K562 (cell line): ENCODE results near the gene MAGEA9B. TPM values are rescaled to one million over a fixed set of nuclear protein-coding genes. Genes with fewer than 3 reads are reported as not detected.

Source experiments
- ATAC-seq: fragments of 200-7000 bp; cut with Tn5 transposase; 3 replicates; pipeline ENCODE4 v1.9.1; 2020; ENCODE audit warnings: moderate library complexity
- BruUV-seq: library from RNA; stranded (reverse); fragments of 400-500 nt; replicated peaks from 2 replicates; lab custom pipeline; 2021; lab: Mats Ljungman, UMichigan
- CTCF ChIA-PET: fragments of 300-600 bp; formaldehyde crosslinking; extraction: SDS; loops from one replicate; lab custom pipeline; 2021; ENCODE audit warnings: low intra/inter-chr PET ratio; lab: Yijun Ruan, JAX
- POLR2A ChIA-PET: fragments of 300-600, 350-650 bp; sonication (Branson Sonifier 250); formaldehyde crosslinking; extraction: SDS; loops from one replicate; lab custom pipeline; 2021; ENCODE audit warnings: antibody characterized with exemption, inconsistent platforms; lab: Yijun Ruan, JAX
- DNase-seq, 4 experiments: peaks; one replicate each; pipeline versions ENCODE4 v3.0.0 to v3.0.0-alpha.2; 2011 to 2018; ENCODE audit warnings: low spot score in 3 of 4, mixed read lengths in 3 of 4; ENCODE audit errors: extremely low read depth in 1 of 4
- FAIRE-seq: peaks from 2 replicates; lab custom pipeline; 2011; peaks lifted over from hg19 to GRCh38; lab: Jason Lieb, UNC
- H2AFZ ChIP-seq: 2 replicates; pipeline ENCODE4 v1.6.0; 2011; ENCODE audit warnings: low read depth, low read length, control low read depth, inconsistent platforms
- H3K27ac ChIP-seq: fragments of 200-600 bp; 3 replicates; pipeline ENCODE4 v1.8.0; 2011; ENCODE audit warnings: low read depth, mild to moderate bottlenecking, control low read depth, inconsistent platforms, low read length, moderate library complexity, mixed read lengths; ENCODE audit errors: extremely low read depth
- H3K27me3 ChIP-seq, 2 experiments: fragments of 300-600 bp in 1 of 2; 2 replicates in 1 of 2; 3 replicates in 1 of 2; pipeline versions ENCODE4 v1.6.0 to v1.8.0; 2011; ENCODE audit warnings: inconsistent platforms in 2 of 2, low read length in 2 of 2, mild to moderate bottlenecking in 1 of 2, mixed read lengths in 1 of 2, moderate library complexity in 1 of 2; ENCODE audit not compliant: control insufficient read depth in 2 of 2, insufficient read depth in 2 of 2
- H3K36me3 ChIP-seq: fragments of 300-600 bp; 3 replicates; pipeline ENCODE4 v1.8.0; 2011; ENCODE audit warnings: mild to moderate bottlenecking, low read length, inconsistent platforms; ENCODE audit not compliant: control insufficient read depth, insufficient read depth
- H3K4me1 ChIP-seq, 2 experiments: fragments of 200-600 bp in 1 of 2; replicated peaks in 1 of 2; 2 replicates in 1 of 2; 3 replicates in 1 of 2; pipeline versions ENCODE4 v1.5.1 to v1.8.0; 2011; ENCODE audit warnings: inconsistent platforms in 2 of 2, low read length in 2 of 2, mild to moderate bottlenecking in 1 of 2, mixed read lengths in 1 of 2, moderate library complexity in 1 of 2; ENCODE audit not compliant: control insufficient read depth in 2 of 2, insufficient read depth in 2 of 2
- H3K4me2 ChIP-seq: 2 replicates; pipeline ENCODE4 v1.6.1; 2011; ENCODE audit warnings: low read length, control low read depth, inconsistent platforms, mixed read lengths; ENCODE audit not compliant: insufficient read depth
- H3K4me3 ChIP-seq: fragments of 200-600 bp; sonication (generic), shearing (Covaris generic); 2 replicates; pipeline ENCODE4 v1.5.1; 2016; ENCODE audit warnings: control low read depth, inconsistent platforms
- H3K79me2 ChIP-seq: fragments of 200-600 bp; 3 replicates; pipeline ENCODE4 v1.8.0; 2011; ENCODE audit warnings: low read length, inconsistent platforms; ENCODE audit not compliant: control insufficient read depth, insufficient read depth
- H3K9ac ChIP-seq, 2 experiments: 2 replicates each; pipeline versions ENCODE4 v1.6.0 to v1.6.1; 2011; ENCODE audit warnings: low read depth in 2 of 2, low read length in 2 of 2, control low read depth in 1 of 2, inconsistent platforms in 1 of 2, mild to moderate bottlenecking in 1 of 2, mixed read lengths in 1 of 2; ENCODE audit not compliant: insufficient read depth in 1 of 2
- H3K9me1 ChIP-seq: one replicate; pipeline ENCODE4 v1.6.0; 2011; ENCODE audit warnings: inconsistent platforms, mild to moderate bottlenecking, low read length, moderate library complexity; ENCODE audit not compliant: control insufficient read depth, insufficient read depth
- H3K9me3 ChIP-seq: replicated peaks from 2 replicates; pipeline ENCODE4 v1.5.1; 2011; ENCODE audit warnings: low read depth, low read length, inconsistent platforms; ENCODE audit not compliant: control insufficient read depth, insufficient read depth
- H4K20me1 ChIP-seq: replicated peaks from 2 replicates; pipeline ENCODE4 v1.6.1; 2011; ENCODE audit warnings: low read length, inconsistent platforms, mixed read lengths; ENCODE audit not compliant: control insufficient read depth, insufficient read depth
- DACH1 ChIP-seq: fragments of 450-650 bp; IDR thresholded peaks from 2 replicates; pipeline ENCODE4 v1.6.1; 2018; ENCODE audit not compliant: partially characterized antibody
- EP400 ChIP-seq: fragments of 450-650 bp; IDR thresholded peaks from 2 replicates; pipeline ENCODE4 v1.6.1; 2017; ENCODE audit warnings: antibody characterized with exemption, mild to moderate bottlenecking, moderate library complexity
- HDAC8 ChIP-seq: fragments of 450-650 bp; IDR thresholded peaks from 2 replicates; pipeline ENCODE4 v1.6.1; 2016; ENCODE audit warnings: mild to moderate bottlenecking, missing genetic modification characterization, moderate library complexity, missing compliant biosample characterization
- KDM1A ChIP-seq, 2 experiments: fragments of 450-650 bp; IDR thresholded peaks; 2 replicates each; pipeline ENCODE4 v1.6.1; 2016; ENCODE audit warnings: mild to moderate bottlenecking in 2 of 2
- MAFG ChIP-seq: fragments of 450-650 bp; conservative IDR thresholded peaks from 2 replicates; pipeline ENCODE4 v1.6.1; 2016; ENCODE audit warnings: missing genetic modification characterization, missing compliant biosample characterization
- MAFK ChIP-seq: IDR thresholded peaks from 2 replicates; pipeline ENCODE4 v1.6.1; 2011; ENCODE audit warnings: low read length, improper control_type of control experiment
- MXI1 ChIP-seq: IDR thresholded peaks from 2 replicates; pipeline ENCODE4 v1.6.1; 2011; ENCODE audit warnings: low read depth, mild to moderate bottlenecking, improper control_type of control experiment, low read length
- NFRKB ChIP-seq: fragments of 450-650 bp; IDR thresholded peaks from 2 replicates; pipeline ENCODE4 v1.6.1; 2016; ENCODE audit warnings: low read depth
- SIRT6 ChIP-seq: IDR thresholded peaks from one replicate; pipeline ENCODE4 v1.6.1; 2012; ENCODE audit warnings: low read depth, mild to moderate bottlenecking, control low read depth, inconsistent platforms, low read length, moderate library complexity
- SLC30A9 ChIP-seq: fragments of 250-450 bp; sonication (Bioruptor Pico); IDR thresholded peaks from 2 replicates; pipeline ENCODE4 v1.8.0; 2022; ENCODE audit warnings: mild to moderate bottlenecking, moderate library complexity
- SRSF3 ChIP-seq: fragments of 200-400 bp; formaldehyde crosslinking; IDR thresholded peaks from 2 replicates; pipeline ENCODE4 v1.6.1; 2016; ENCODE audit warnings: mild to moderate bottlenecking, low read length, moderate library complexity; ENCODE audit not compliant: insufficient read depth
- SRSF9 ChIP-seq: fragments of 200-400 bp; formaldehyde crosslinking; IDR thresholded peaks from 2 replicates; pipeline ENCODE4 v1.6.1; 2017; ENCODE audit warnings: low read depth, low read length, borderline replicate concordance
- TGIF2 ChIP-seq: sonication (generic); formaldehyde crosslinking; IDR thresholded peaks from 2 replicates; pipeline ENCODE4 v1.8.1; 2022; ENCODE audit warnings: mild to moderate bottlenecking, missing genetic modification reagents, moderate library complexity
- ZFP1 ChIP-seq: fragments of 450-650 bp; formaldehyde crosslinking; IDR thresholded peaks from 2 replicates; pipeline ENCODE4 v1.4.0; 2020; ENCODE audit warnings: mild to moderate bottlenecking, mixed read lengths
- ZNF24 ChIP-seq: fragments of 450-650 bp; IDR thresholded peaks from 2 replicates; pipeline ENCODE4 v1.6.1; 2016
- ZNF316 ChIP-seq: fragments of 450-650 bp; IDR thresholded peaks from 2 replicates; pipeline ENCODE4 v1.6.1; 2016
- ZNF354B ChIP-seq: fragments of 250-450 bp; sonication (Bioruptor Pico); IDR thresholded peaks from 2 replicates; pipeline ENCODE4 v1.4.0; 2020
- ZNF436 ChIP-seq: fragments of 250-450, 450-650 bp; sonication (Bioruptor Pico); formaldehyde crosslinking; IDR thresholded peaks from 2 replicates; pipeline ENCODE4 v1.7.0; 2020; ENCODE audit warnings: mild to moderate bottlenecking
- ZNF551 ChIP-seq: fragments of 250-450 bp; sonication (Bioruptor Pico); IDR thresholded peaks from 2 replicates; pipeline ENCODE4 v1.5.0; 2021; ENCODE audit warnings: mild to moderate bottlenecking, moderate library complexity
- ZNF589 ChIP-seq: fragments of 200-800 bp; sonication (Bioruptor generic); IDR thresholded peaks from 2 replicates; pipeline ENCODE4 v1.6.1; 2016; ENCODE audit warnings: low read depth, missing genetic modification characterization, missing compliant biosample characterization
- WGBS: fragments of 100-300 bp; shearing (Covaris generic); methylation state at CpG from one replicate; pipeline ENCODE4 v1.1.6; 2016; ENCODE audit warnings: low coverage, mixed read lengths; ENCODE audit not compliant: insufficient coverage; ENCODE audit errors: missing lambda C conversion rate; 5-methylcytosine and 5-hydroxymethylcytosine counted together
- in situ Hi-C: fragments of 300-500 bp; cut with MboI; formaldehyde crosslinking; loops from 4 replicates; pipeline ENCODE4 v1.15.0; 2018; ENCODE audit warnings: inconsistent platforms, mixed read lengths
- intact Hi-C: fragments of 100-400 bp; cut with micrococcal nuclease; formaldehyde crosslinking; loops from 2 replicates; pipeline ENCODE4 v1.14.2; 2022
- polyA plus RNA-seq, 8 experiments: library from polyadenylated mRNA; depleted of rRNA in 4 of 8; stranded (reverse) in 5 of 8; unstranded in 3 of 8; fragments of >200 nt; fragmentation: Nextera tagmentation in 2 of 8; fragmentation: Illumina TruSeq in 1 of 8; extraction: Ambion mirVana in 2 of 8; extraction: Trizol in 1 of 8; gene quantifications; 2 replicates each; pipeline versions ENCODE4 v1.2.1 to v1.2.3, GENCODE V29; 2011 to 2014; ENCODE audit warnings: inconsistent platforms in 1 of 8, missing spikeins in 1 of 8
- total RNA-seq, 7 experiments: library from RNA; depleted of rRNA in 6 of 7; stranded (reverse); fragments of >200 nt in 6 of 7; fragmentation: Illumina TruSeq in 2 of 7; extraction: Trizol in 2 of 7; gene quantifications; 2 replicates each; pipeline versions ENCODE4 v1.2.1 to v1.2.3, GENCODE V29; 2011 to 2021; ENCODE audit warnings: low replicate concordance in 1 of 7
- TF ChIP-seq, protein P1 (sequence below): sonication (generic); formaldehyde crosslinking; IDR thresholded peaks from 2 replicates; pipeline ENCODE4 v1.9.0; 2022; ENCODE audit warnings: mild to moderate bottlenecking, missing genetic modification reagents
- TF ChIP-seq, protein P2 (sequence below): sonication (generic); formaldehyde crosslinking; IDR thresholded peaks from 2 replicates; pipeline ENCODE4 v1.8.0; 2022; ENCODE audit warnings: mild to moderate bottlenecking, missing genetic modification reagents, borderline replicate concordance
- TF ChIP-seq, protein P3 (sequence below): fragments of 250-450 bp; sonication (Bioruptor Pico); IDR thresholded peaks from 2 replicates; pipeline ENCODE4 v1.5.0; 2020; ENCODE audit warnings: mild to moderate bottlenecking

The MAGEA9B gene
- total and polyA plus RNA-seq, 9 of the 15 experiments (the other 6 are each of a cell fraction or from before 2014, with no cell fraction given), result 11.2 to 31.2 (median 14.1) TPM

DNA sequence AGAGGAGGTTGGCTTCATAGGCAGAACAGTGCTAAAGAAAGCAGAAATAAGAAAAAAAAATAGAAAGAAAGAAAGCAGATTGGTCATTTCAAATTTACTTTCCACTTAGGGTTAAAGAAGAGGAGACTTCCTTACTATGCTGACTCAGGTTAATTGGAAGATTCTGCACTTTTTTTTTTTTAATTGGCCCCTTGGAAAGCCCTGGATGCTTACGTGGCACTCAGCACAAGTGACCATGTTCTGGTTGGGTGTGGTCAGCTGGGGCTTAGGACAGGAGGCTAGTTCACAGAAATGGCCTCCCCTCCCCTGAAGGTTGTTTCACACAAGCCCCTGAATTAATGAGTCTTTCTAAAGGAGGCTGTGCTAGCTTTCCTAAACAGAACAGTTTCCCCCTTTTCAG is 14.5 kb downstream of the MAGEA9B start:
- peak; percentile 81 for ATAC-seq
- in situ Hi-C loops, result loop anchor here (10.0 kb wide), 1 partner anchor 58 kb away; no protein-coding TSS in a partner anchor
- intact Hi-C loops, result no loop called here
- TF ChIP-seq KDM1A (IDR thresholded peaks at IDR 0.05), result no peak
- TF ChIP-seq SIRT6, result no peak
- TF ChIP-seq, protein P1, sequence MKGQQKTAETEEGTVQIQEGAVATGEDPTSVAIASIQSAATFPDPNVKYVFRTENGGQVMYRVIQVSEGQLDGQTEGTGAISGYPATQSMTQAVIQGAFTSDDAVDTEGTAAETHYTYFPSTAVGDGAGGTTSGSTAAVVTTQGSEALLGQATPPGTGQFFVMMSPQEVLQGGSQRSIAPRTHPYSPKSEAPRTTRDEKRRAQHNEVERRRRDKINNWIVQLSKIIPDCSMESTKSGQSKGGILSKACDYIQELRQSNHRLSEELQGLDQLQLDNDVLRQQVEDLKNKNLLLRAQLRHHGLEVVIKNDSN, result no peak
- TF ChIP-seq ZNF589 (CRISPR knock-in tag), result no peak
- no peak for TF ChIP-seq SRSF9
- no peak for TF ChIP-seq ZNF354B (CRISPR knock-in tag)
- no peak for TF ChIP-seq TGIF2
- no peak for TF ChIP-seq MXI1
- no peak for TF ChIP-seq ZNF551
- peak; percentile 95 for TF ChIP-seq ZNF316
- TF ChIP-seq, protein P2, sequence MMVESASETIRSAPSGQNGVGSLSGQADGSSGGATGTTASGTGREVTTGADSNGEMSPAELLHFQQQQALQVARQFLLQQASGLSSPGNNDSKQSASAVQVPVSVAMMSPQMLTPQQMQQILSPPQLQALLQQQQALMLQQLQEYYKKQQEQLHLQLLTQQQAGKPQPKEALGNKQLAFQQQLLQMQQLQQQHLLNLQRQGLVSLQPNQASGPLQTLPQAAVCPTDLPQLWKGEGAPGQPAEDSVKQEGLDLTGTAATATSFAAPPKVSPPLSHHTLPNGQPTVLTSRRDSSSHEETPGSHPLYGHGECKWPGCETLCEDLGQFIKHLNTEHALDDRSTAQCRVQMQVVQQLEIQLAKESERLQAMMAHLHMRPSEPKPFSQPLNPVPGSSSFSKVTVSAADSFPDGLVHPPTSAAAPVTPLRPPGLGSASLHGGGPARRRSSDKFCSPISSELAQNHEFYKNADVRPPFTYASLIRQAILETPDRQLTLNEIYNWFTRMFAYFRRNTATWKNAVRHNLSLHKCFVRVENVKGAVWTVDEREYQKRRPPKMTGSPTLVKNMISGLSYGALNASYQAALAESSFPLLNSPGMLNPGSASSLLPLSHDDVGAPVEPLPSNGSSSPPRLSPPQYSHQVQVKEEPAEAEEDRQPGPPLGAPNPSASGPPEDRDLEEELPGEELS (CRISPR knock-in tag), result no peak
- no peak for TF ChIP-seq ZNF436 (CRISPR knock-in tag)
- TF ChIP-seq, protein P3, sequence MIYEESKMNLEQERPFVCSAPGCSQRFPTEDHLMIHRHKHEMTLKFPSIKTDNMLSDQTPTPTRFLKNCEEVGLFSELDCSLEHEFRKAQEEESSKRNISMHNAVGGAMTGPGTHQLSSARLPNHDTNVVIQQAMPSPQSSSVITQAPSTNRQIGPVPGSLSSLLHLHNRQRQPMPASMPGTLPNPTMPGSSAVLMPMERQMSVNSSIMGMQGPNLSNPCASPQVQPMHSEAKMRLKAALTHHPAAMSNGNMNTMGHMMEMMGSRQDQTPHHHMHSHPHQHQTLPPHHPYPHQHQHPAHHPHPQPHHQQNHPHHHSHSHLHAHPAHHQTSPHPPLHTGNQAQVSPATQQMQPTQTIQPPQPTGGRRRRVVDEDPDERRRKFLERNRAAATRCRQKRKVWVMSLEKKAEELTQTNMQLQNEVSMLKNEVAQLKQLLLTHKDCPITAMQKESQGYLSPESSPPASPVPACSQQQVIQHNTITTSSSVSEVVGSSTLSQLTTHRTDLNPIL, result no peak
- no peak for TF ChIP-seq DACH1
- no peak for TF ChIP-seq SLC30A9
- TF ChIP-seq EP400, result peak; percentile 27; the same call in 1 of the 2 replicates
- TF ChIP-seq ZNF24, result no peak
- peak; percentile 85 for TF ChIP-seq MAFG (tag)
- TF ChIP-seq MAFK, result peak; percentile 81
- TF ChIP-seq NFRKB, result 0 out of 2 replicates have a peak, but pooled peaks have one; percentile 31
- no peak for TF ChIP-seq SRSF3
- no peak for TF ChIP-seq ZFP1 (CRISPR knock-in tag)
- no peak for TF ChIP-seq HDAC8 (tag)

More for the DNA sequence above, 14.5 kb downstream of the MAGEA9B start:
- H4K20me1 ChIP-seq, result no peaks in the 10 kb centered on the region
- 0 out of 5 replicates have a peak, but pooled peaks cover 0 to under 1% of the 10 kb centered on the region in 2 experiments for H3K27me3 ChIP-seq
- ChIA-PET CTCF (no interaction called here), POLR2A (no interaction called here)
- H3K9me1 ChIP-seq, result no peaks in the 10 kb centered on the region
- H3K4me2 ChIP-seq, result peak overlapping the region; percentile 25; the same call in 1 of the 2 replicates
- 14% methylated on average over 1 of the region's 1 CpG for WGBS
- H3K4me1 ChIP-seq, result peaks cover 0 to 3% of the 10 kb centered on the region in 2 experiments; a peak in 2 of 5 replicates
- DNase-seq, result peak; percentile 15 to 52 (median 24)
- no TSS peak for BruUV-seq
- H3K9ac ChIP-seq, result peak overlapping the region in 1 of 2 experiments; percentile 30; a peak in 1 of 4 replicates
- no peaks in the 10 kb centered on the region for H3K9me3 ChIP-seq
- H3K27ac ChIP-seq, result peak overlapping the region; percentile 4; the same call in 1 of the 3 replicates
- FAIRE-seq, result peak; percentile 67
- no peaks in the 10 kb centered on the region for H3K79me2 ChIP-seq
- no peaks in the 10 kb centered on the region for H3K36me3 ChIP-seq
- H2AFZ ChIP-seq, result peak overlapping the region; percentile 51
- no peak overlapping the region for H3K4me3 ChIP-seq
